ENCODE data around the gene ZEB1. TPM values are rescaled to one million over a fixed set of nuclear protein-coding genes. Genes with fewer than 3 reads are reported as not detected.

Gene ZEB1
- polyA plus RNA-seq, 1 donor from 2014 or later: 18.0 TPM

GRCh38 chr10:31464552-31464951 lies 145.5 kb downstream of the ZEB1 start:
- TF ChIP-seq EZH2 (IDR thresholded peaks at IDR 0.05; ENCODE audit: borderline replicate concordance, insufficient read depth, low read length, poor library complexity, severe bottlenecking) (no peak), REST (IDR thresholded peaks at IDR 0.05; ENCODE audit: borderline replicate concordance) (no peak), RAD21 (conservative IDR thresholded peaks at IDR 0.05) (no peak), TAF1 (IDR thresholded peaks at IDR 0.05; ENCODE audit: low read depth) (no peak), POLR2AphosphoS5 (IDR thresholded peaks at IDR 0.05) (no peak), EP300 (conservative IDR thresholded peaks at IDR 0.05; ENCODE audit: poor library complexity, severe bottlenecking) (no peak), CTCF (IDR thresholded peaks at IDR 0.05; ENCODE audit: poor library complexity, severe bottlenecking) (no peak), SMC3 (conservative IDR thresholded peaks at IDR 0.05; ENCODE audit: poor library complexity) (no peak), MXI1 (conservative IDR thresholded peaks at IDR 0.05; ENCODE audit: poor library complexity, severe bottlenecking) (no peak)
- Histone ChIP-seq H3F3A (ENCODE audit: insufficient read depth, low read length, poor library complexity, severe bottlenecking) (no peaks in the 10 kb centered on the region), H2AFZ (ENCODE audit: low read depth, low read length) (no peak overlapping the region), H3K9ac (ENCODE audit: low read length) (no peak overlapping the region), H3K36me3 (ENCODE audit: insufficient read depth, low read length) (peaks cover 5% of the 10 kb centered on the region), H4K20me1 (ENCODE audit: insufficient read depth) (no peaks in the 10 kb centered on the region), H3K27ac (ENCODE audit: low read length) (no peak overlapping the region), H3K9me2 (ENCODE audit: insufficient read depth, low read length) (no peaks in the 10 kb centered on the region), H3K4me2 (ENCODE audit: low read length) (no peak overlapping the region), H3K27me3 (ENCODE audit: insufficient read depth, low read depth, low read length) (no peaks in the 10 kb centered on the region), H3K79me2 (replicated peaks; ENCODE audit: insufficient read depth, low read length) (peaks cover 9% of the 10 kb centered on the region), H3K9me3 (ENCODE audit: low read length) (no peaks in the 10 kb centered on the region), H3K4me3 (ENCODE audit: low read length) (no peak overlapping the region)

GRCh38 chr10:31466313-31466712 lies 147.3 kb downstream of the ZEB1 start:
- Histone ChIP-seq H3K27me3 (ENCODE audit: insufficient read depth, low read depth, low read length) (no peaks in the 10 kb centered on the region), H3K9ac (ENCODE audit: low read length) (no peak overlapping the region), H3K36me3 (ENCODE audit: insufficient read depth, low read length) (peaks cover 5% of the 10 kb centered on the region), H3K4me2 (ENCODE audit: low read length) (no peak overlapping the region), H3K9me3 (ENCODE audit: low read length) (no peaks in the 10 kb centered on the region), H3F3A (ENCODE audit: insufficient read depth, low read length, poor library complexity, severe bottlenecking) (no peaks in the 10 kb centered on the region), H4K20me1 (ENCODE audit: insufficient read depth) (no peaks in the 10 kb centered on the region), H3K4me3 (ENCODE audit: low read length) (no peak overlapping the region), H2AFZ (ENCODE audit: low read depth, low read length) (no peak overlapping the region), H3K79me2 (replicated peaks; ENCODE audit: insufficient read depth, low read length) (no peaks in the 10 kb centered on the region), H3K9me2 (ENCODE audit: insufficient read depth, low read length) (no peaks in the 10 kb centered on the region), H3K27ac (ENCODE audit: low read length) (no peak overlapping the region)
- TF ChIP-seq MXI1 (conservative IDR thresholded peaks at IDR 0.05; ENCODE audit: poor library complexity, severe bottlenecking): no peak
- no peak for TF ChIP-seq RAD21 (conservative IDR thresholded peaks at IDR 0.05)
- TF ChIP-seq SMC3 (conservative IDR thresholded peaks at IDR 0.05; ENCODE audit: poor library complexity): no peak
- TF ChIP-seq CTCF (IDR thresholded peaks at IDR 0.05; ENCODE audit: poor library complexity, severe bottlenecking): no peak
- TF ChIP-seq TAF1 (IDR thresholded peaks at IDR 0.05; ENCODE audit: low read depth): no peak
- TF ChIP-seq REST (IDR thresholded peaks at IDR 0.05; ENCODE audit: borderline replicate concordance): no peak
- no peak for TF ChIP-seq EZH2 (IDR thresholded peaks at IDR 0.05; ENCODE audit: borderline replicate concordance, insufficient read depth, low read length, poor library complexity, severe bottlenecking)
- TF ChIP-seq POLR2AphosphoS5 (IDR thresholded peaks at IDR 0.05): no peak
- no peak for TF ChIP-seq EP300 (conservative IDR thresholded peaks at IDR 0.05; ENCODE audit: poor library complexity, severe bottlenecking)

All from neural cell (in vitro differentiated cells).